GM12878 (cell line): ENCODE measurements around the gene SOWAHC.

Experiments
- CHD1 ChIP-seq: IDR thresholded peaks from 2 replicates; pipeline ENCODE4 v1.6.1; 2012; ENCODE audit warnings: low read depth, low read length, improper control_type of control experiment
- CHD4 ChIP-seq: fragments of 200-600 bp; sonication (generic); IDR thresholded peaks from 2 replicates; pipeline ENCODE4 v1.6.1; 2016; ENCODE audit warnings: mild to moderate bottlenecking
- CREM ChIP-seq: IDR thresholded peaks from 2 replicates; pipeline ENCODE4 v1.6.1; 2014; ENCODE audit warnings: antibody characterized with exemption, low read depth
- EZH2 ChIP-seq: IDR thresholded peaks from 2 replicates; pipeline ENCODE4 v1.6.1; 2012; ENCODE audit warnings: low read depth, mild to moderate bottlenecking, control low read depth, inconsistent platforms, low read length, borderline replicate concordance; ENCODE audit not compliant: control insufficient read depth
- FOS ChIP-seq: IDR thresholded peaks from 3 replicates; pipeline ENCODE4 v1.6.1; 2011; ENCODE audit warnings: borderline replicate concordance; ENCODE audit not compliant: insufficient read length; ENCODE audit errors: extremely low read depth
- POLR2A ChIP-seq: IDR thresholded peaks from 2 replicates; pipeline ENCODE4 v1.6.1; 2011; ENCODE audit warnings: low read depth, mild to moderate bottlenecking, low read length
- TAF1 ChIP-seq: IDR thresholded peaks from 2 replicates; pipeline ENCODE4 v1.6.1; 2011; ENCODE audit warnings: mild to moderate bottlenecking, low read depth, low read length, borderline replicate concordance
- TCF7 ChIP-seq: IDR thresholded peaks from 2 replicates; pipeline ENCODE4 v1.6.1; 2014; ENCODE audit warnings: antibody characterized with exemption, borderline replicate concordance

GRCh38 chr2:109635426-109636304, 21.5 kb downstream of the SOWAHC start:
- TF ChIP-seq TCF7 (no peak), EZH2 (no peak), POLR2A (no peak), CHD4 (no peak), FOS (no peak), CREM (no peak), CHD1 (no peak), TAF1 (no peak)
